Adipocyte (in vitro differentiated cells): Measurements from ENCODE around the gene KRTAP4-4.
"Not testable (repeated sequence)": the region's sequence is repeated elsewhere in the genome, so short reads cannot be mapped to it uniquely, and the experiment has no call there.

ENCODE experiments used
- DNase-seq: peaks from one replicate; pipeline ENCODE4 v3.0.0-alpha.2; 2015; ENCODE audit warnings: low read depth
- H3K27me3 ChIP-seq: replicated peaks from 2 replicates; pipeline ENCODE4 v1.7.0; 2013; ENCODE audit warnings: mild to moderate bottlenecking, low read length, moderate library complexity; ENCODE audit not compliant: control insufficient read depth, insufficient read depth
- H3K36me3 ChIP-seq: 2 replicates; pipeline ENCODE4 v1.7.0; 2013; ENCODE audit warnings: low read length, mild to moderate bottlenecking, moderate library complexity; ENCODE audit not compliant: control insufficient read depth, insufficient read depth, severe bottlenecking
- H3K4me1 ChIP-seq: 2 replicates; pipeline ENCODE4 v1.7.0; 2013; ENCODE audit warnings: mild to moderate bottlenecking, low read length, moderate library complexity; ENCODE audit not compliant: control insufficient read depth, insufficient read depth
- H3K4me3 ChIP-seq: 2 replicates; pipeline ENCODE4 v1.7.0; 2013; ENCODE audit warnings: mild to moderate bottlenecking, low read length, moderate library complexity
- H3K9ac ChIP-seq: 2 replicates; pipeline ENCODE4 v1.7.0; 2013; ENCODE audit warnings: mild to moderate bottlenecking, low read length, moderate library complexity
- H3K9me3 ChIP-seq: 2 replicates; pipeline ENCODE4 v1.7.0; 2013; ENCODE audit warnings: mild to moderate bottlenecking, low read length, moderate library complexity; ENCODE audit not compliant: control insufficient read depth

The KRTAP4-4 gene

DNA sequence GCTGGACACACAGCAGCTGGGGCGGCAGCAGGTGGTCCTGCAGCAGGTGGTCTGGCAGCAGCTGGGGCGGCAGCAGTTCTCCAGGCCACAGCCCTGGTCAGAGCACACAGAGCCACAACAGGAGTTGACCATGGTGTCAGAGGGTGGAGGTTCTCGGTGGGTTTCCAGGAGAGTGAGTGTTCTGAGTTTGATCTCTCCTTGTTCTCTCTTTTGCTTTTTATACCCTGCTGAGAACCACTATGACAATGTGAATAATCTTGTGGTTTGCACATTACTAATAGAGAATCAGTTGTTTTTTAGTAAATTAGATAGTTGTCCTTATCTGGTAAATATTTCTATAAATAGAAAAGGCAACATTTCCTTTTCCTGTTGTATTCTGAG lies 36.6 kb downstream of the KRTAP4-4 start, which contains the start of gene KRTAP4-12:
KRTAP4-12 (minus strand) TSS at position 192 of the 381 bp plus-strand sequence; CDS start at position 132, 60 bp downstream.
- not testable (repeated sequence) for H3K4me1 ChIP-seq, H3K9me3 ChIP-seq, DNase-seq, H3K36me3 ChIP-seq, H3K27me3 ChIP-seq, H3K9ac ChIP-seq, H3K4me3 ChIP-seq

DNA sequence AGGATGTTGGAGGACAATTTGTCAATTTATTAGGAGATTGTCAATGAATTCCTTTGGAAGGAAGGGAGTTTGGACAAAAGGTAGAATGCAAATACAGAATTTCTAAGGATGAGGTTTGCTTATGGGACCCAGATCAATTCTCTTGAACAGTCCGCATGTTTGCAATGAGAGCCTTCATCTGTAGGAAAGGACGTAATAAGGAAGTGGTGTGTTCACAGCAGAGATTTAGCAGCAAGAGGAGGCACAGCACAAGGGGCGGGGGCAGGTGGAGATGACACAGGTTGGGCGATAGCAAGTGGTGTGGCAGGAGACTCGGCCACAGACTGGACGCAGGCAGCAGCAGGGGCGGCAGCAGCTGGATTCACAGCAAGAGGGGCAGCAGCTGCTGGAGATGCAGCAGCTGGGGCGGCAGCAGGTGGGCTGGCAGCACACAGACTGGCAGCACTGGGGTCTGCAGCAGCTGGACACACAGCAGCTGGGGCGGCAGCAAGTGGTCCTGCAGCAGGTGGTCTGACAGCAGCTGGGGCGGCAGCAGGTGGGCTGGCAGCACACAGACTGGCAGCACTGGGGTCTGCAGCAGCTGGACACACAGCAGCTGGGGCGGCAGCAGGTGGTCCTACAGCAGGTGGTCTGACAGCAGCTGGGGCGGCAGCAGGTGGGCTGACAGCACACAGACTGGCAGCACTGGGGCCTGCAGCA lies 37.1 kb downstream of the KRTAP4-4 start:
- H3K9me3 ChIP-seq, H3K4me3 ChIP-seq, DNase-seq, H3K27me3 ChIP-seq, H3K9ac ChIP-seq, H3K4me1 ChIP-seq, H3K36me3 ChIP-seq: not testable (repeated sequence)

DNA sequence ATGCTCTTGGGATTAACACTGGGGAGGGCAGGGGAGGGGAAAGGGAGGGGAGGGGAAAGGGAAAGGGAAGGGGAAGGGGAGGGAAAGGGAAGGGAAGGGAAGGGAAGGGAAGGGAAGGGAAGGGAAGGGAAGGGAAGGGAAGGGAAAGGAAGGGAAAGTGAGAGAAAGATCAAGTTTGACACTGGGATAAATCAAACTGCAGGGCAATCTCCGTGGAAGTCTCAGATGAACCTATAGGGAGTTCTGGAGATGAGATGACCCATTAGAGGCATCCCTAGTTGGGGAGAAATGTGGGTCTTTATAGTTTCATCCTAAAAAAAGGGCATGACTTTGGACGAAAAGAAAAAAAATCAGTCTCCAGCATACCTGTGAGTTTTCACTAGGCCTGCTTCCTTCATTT lies 38.8 kb downstream of the KRTAP4-4 start:
- DNase-seq: no peak
- no peaks in the 10 kb centered on the region for H3K9me3 ChIP-seq
- peaks cover 2% of the 10 kb centered on the region for H3K4me1 ChIP-seq
- H3K4me3 ChIP-seq: no peak overlapping the region
- no peak overlapping the region for H3K9ac ChIP-seq
- no peaks in the 10 kb centered on the region for H3K27me3 ChIP-seq
- H3K36me3 ChIP-seq: no peaks in the 10 kb centered on the region

DNA sequence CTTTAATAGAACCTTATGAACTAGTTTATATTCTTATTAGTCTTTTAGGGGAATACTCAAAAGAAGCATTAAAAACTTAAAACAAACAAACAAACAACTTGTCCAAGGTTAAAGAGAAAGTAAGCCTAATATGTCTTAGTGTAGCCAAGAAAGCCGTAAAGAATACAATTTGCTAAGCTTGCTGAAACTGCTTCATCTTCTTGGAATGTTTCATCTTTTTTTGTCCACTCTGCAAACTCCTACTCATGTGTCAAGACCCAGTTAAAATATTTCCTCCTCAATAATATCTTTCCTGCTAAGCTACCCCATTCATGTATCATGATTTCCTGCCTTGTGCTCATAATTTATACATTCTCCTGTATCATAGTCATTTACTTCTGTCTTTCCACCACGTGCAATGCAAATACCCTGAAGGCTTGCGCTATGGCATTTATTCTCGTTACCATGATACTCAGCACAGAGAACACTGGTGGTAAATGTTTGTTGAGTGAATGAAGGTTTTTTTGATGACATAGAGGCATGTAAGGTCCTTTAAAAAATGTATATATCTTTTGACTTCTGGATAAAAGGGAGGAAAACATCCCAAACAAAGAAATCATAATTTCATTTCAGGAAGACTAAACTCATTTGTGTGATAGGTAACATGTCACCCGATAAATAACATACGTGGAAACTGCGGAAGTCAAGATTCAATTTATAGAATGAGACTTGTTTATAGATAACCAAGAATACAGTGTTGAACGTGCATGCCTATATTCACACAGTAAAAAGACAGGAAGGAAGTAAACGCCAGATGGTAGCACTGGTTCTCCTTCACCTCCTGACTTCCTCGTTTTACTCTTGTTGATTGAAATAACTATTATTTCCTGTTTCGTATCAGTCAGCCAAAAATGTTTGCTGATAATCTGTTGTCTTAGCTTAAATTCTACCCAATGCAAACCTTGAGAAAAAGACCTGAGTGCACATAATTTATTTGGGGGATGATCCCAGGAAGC lies 40.6 kb downstream of the KRTAP4-4 start:
- H3K4me3 ChIP-seq, H3K27me3 ChIP-seq, H3K36me3 ChIP-seq, H3K9me3 ChIP-seq, H3K4me1 ChIP-seq, H3K9ac ChIP-seq: not testable (repeated sequence)
- peak; percentile 46 for DNase-seq

DNA sequence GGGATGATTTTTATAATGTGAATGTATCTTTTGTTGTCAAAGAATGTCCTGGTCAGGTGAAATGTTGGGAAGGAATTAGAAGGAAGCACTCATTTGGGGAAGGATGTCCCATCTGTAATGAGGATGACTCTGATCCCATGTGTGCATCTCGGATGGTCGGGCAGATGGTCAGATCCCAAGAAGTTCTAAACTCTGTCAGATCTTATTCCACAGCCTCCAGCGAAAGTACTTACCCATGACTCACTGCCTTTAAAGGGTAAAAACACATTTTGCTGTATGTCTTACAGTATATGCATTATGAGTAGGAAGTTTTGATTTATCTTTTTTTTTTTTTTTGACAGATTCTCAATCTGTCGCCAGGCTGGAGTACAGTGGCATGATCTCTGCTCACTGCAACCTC lies 41.8 kb downstream of the KRTAP4-4 start:
- DNase-seq: peak; percentile 47
- no peaks in the 10 kb centered on the region for H3K36me3 ChIP-seq
- H3K9me3 ChIP-seq: no peaks in the 10 kb centered on the region
- H3K4me1 ChIP-seq: no peaks in the 10 kb centered on the region
- H3K27me3 ChIP-seq: no peaks in the 10 kb centered on the region
- no peak overlapping the region for H3K9ac ChIP-seq
- no peak overlapping the region for H3K4me3 ChIP-seq

DNA sequence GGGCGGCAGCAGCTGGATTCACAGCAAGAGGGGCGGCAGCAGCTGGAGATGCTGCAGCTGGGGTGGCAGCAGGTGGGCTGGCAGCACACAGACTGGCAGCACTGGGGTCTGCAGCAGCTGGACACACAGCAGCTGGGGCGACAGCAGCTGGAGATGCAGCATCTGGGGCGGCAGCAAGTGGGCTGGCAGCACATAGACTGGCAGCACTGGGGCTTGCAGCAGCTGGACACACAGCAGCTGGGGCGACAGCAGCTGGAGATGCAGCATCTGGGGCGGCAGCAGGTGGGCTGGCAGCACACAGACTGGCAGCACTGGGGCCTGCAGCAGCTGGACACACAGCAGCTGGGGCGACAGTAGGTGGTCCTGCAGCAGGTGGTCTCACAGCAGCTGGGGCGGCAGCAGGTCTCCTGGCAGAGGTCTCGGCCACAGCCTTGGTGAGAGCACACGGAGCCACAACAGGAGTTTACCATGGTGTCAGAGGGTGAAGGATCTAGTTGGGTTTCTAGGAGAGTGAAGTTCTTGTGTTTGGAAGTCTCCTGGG lies 42.6 kb downstream of the KRTAP4-4 start, which contains the start of gene KRTAP4-11:
KRTAP4-11 (minus strand) TSS at position 528 of the 541 bp plus-strand sequence; CDS start at position 470, 58 bp downstream.
- not testable (repeated sequence) for H3K36me3 ChIP-seq, DNase-seq, H3K4me1 ChIP-seq, H3K9ac ChIP-seq, H3K9me3 ChIP-seq, H3K4me3 ChIP-seq, H3K27me3 ChIP-seq

DNA sequence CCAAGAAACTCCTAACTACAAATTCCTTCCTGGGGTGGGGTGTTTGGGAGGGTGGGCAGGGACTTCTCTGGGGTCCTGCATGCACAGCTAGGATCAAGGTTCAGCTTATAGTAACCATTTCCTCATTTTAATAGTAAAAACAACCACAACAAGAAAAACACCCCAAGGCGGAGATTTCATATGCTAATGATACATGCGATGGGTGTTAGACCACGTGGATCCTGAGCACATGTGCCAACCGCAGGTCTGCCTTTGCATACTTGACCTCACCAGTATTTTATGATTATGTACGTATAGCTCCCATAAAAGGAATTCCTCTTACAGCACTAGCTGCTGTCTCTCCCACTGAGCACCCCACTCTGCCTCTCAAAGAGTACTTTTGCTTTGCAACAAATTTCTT lies 44.3 kb downstream of the KRTAP4-4 start:
- no peak overlapping the region for H3K9ac ChIP-seq
- no peak for DNase-seq
- no peak overlapping the region for H3K4me3 ChIP-seq
- no peaks in the 10 kb centered on the region for H3K4me1 ChIP-seq
- H3K9me3 ChIP-seq: peaks cover 10% of the 10 kb centered on the region
- no peaks in the 10 kb centered on the region for H3K36me3 ChIP-seq
- H3K27me3 ChIP-seq: no peaks in the 10 kb centered on the region

DNA sequence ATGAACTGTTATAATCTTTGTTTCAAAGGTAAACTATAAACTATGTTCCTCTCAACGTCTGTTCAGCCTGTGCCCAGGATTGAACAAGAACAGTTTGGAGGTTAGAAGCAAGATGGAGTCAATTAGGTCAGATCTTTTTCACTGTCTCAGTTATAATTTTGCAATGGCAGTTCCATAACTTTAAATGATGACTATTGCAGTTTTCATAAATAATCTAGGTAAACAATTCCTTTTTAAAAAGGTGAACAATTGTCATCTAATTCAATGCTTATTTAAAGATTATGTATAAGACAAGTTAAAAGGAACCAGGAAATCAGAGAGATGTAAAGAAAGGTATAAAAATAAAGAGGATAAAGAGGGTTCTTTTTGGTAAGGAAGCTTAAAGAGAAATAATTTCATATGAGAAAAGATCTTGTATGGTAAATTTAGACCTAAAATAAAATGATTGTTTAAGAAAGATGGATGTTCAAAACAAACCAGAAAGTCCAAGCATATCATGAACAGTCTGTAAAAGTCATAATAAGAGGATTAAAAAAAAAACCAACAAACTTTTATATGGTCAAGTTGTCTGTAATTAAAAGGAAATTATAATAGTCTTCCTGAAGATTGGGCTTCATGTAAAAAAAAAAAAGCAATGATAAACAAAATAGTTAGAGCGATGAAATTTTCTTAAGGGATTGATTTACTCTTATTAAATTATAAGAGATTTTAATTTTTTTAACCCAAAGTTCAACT lies 49.2 kb downstream of the KRTAP4-4 start:
- DNase-seq: no peak
- H3K9ac ChIP-seq: no peak overlapping the region
- no peaks in the 10 kb centered on the region for H3K27me3 ChIP-seq
- peak overlapping the region; percentile 12 for H3K4me3 ChIP-seq
- H3K9me3 ChIP-seq: peaks cover 14% of the 10 kb centered on the region
- H3K36me3 ChIP-seq: no peaks in the 10 kb centered on the region
- no peaks in the 10 kb centered on the region for H3K4me1 ChIP-seq
